Measurements from ENCODE around the gene ACTMAP.

ACTMAP gene

DNA sequence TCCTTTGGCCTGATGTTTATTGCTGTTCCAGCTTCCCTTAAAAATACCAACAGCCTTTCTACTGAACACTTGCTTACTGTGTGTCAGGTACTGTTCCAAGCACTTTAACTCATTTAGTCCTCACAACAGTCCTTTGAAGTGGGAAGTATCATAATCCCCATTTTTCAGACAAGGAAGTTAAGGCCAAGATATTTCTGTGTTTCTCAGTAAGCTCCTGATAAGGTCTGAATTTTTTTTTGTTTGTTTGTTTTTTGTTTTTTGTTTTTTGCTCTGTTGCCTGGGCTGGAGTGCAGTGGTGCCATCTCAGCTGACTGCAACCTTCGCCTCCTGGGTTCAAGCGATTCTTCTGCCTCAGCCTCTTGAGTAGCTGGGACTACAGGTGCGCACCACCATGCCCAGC lies 8.2 kb upstream of the ACTMAP start:
- DNase-seq, result no peak
- no peak overlapping the region for H3K4me3 ChIP-seq
- peaks cover 70 to 90% (median 81%) of the 10 kb centered on the region in 3 donors for H3K36me3 ChIP-seq
- no peak overlapping the region for H3K27ac ChIP-seq
- no peaks in the 10 kb centered on the region for H3K27me3 ChIP-seq
- H3K9me3 ChIP-seq, result no peaks in the 10 kb centered on the region
- peaks cover 0 to 36% (median 26%) of the 10 kb centered on the region in 4 donors for H3K4me1 ChIP-seq
- intact Hi-C loops (cut with DNase I; ENCODE audit: low total_unique reads), result loop anchor here (10.0 kb wide), 1 partner anchor 46 kb away; no protein-coding TSS in a partner anchor
- TF ChIP-seq, protein P1, sequence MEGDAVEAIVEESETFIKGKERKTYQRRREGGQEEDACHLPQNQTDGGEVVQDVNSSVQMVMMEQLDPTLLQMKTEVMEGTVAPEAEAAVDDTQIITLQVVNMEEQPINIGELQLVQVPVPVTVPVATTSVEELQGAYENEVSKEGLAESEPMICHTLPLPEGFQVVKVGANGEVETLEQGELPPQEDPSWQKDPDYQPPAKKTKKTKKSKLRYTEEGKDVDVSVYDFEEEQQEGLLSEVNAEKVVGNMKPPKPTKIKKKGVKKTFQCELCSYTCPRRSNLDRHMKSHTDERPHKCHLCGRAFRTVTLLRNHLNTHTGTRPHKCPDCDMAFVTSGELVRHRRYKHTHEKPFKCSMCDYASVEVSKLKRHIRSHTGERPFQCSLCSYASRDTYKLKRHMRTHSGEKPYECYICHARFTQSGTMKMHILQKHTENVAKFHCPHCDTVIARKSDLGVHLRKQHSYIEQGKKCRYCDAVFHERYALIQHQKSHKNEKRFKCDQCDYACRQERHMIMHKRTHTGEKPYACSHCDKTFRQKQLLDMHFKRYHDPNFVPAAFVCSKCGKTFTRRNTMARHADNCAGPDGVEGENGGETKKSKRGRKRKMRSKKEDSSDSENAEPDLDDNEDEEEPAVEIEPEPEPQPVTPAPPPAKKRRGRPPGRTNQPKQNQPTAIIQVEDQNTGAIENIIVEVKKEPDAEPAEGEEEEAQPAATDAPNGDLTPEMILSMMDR (IDR thresholded peaks at IDR 0.05), result no peak

DNA sequence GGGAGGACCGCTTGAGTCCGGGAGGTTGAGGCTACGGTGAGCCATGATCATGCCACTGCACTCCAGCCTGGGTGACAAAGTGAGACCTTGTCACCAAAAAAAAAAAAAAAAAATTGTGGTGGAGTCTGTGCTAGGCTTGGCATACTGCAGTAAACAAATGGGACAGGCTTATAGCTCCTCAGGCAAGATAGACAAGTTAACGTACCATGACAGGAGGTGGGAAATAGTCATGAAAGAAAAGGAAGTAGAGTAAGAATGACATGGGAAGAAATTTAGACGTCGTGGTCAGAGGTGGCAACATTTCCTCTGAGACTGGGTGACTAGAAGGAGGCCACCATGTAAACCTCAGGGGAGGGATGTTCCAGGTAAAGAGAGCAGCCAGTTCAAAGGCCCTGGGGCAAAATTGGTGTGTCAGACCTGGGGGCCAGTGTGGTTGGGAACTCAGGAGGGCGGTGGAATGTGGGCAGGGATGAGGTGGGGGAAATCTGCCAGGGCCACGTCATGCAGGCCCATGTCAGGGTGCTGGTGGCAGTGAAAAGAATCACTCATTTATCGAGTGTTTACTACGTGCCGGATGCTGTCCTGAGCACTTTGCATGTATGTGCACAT lies 6.3 kb upstream of the ACTMAP start:
- intact Hi-C loops (cut with DNase I; ENCODE audit: low total_unique reads), result loop anchor here (10.0 kb wide), 1 partner anchor 48 kb away; no protein-coding TSS in a partner anchor
- Histone ChIP-seq H3K36me3 (peaks cover 51 to 71% (median 62%) of the 10 kb centered on the region in 3 donors), H3K27me3 (no peaks in the 10 kb centered on the region), H3K4me3 (no peak overlapping the region), H3K4me1 (peaks cover 0 to 50% (median 39%) of the 10 kb centered on the region in 4 donors), H3K9me3 (no peaks in the 10 kb centered on the region), H3K27ac (no peak overlapping the region)
- no peak for DNase-seq
- TF ChIP-seq, protein P1 (IDR thresholded peaks at IDR 0.05), result no peak

DNA sequence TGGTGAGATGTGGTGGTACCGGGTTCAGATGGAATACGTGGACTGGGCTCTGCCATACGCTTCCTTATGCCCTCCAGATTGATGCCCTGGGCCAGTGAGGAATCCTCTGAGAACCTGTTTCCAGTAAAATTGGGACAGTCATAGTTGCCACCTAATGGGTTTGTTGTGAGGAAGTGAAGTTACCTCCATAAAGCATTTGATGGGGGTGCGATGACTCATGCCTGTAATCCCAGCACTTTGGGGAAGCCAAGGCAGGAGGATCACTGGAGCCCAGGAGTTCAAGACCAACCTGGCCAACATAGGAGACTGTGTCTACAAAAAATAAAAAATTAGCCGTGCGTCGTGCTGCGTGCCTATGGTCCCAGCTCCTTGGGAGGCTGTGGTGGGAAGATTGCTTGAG lies 5.5 kb upstream of the ACTMAP start:
- Histone ChIP-seq H3K4me3 (no peak overlapping the region), H3K36me3 (peaks cover 45 to 63% (median 55%) of the 10 kb centered on the region in 3 donors), H3K9me3 (no peaks in the 10 kb centered on the region), H3K27me3 (no peaks in the 10 kb centered on the region), H3K4me1 (peaks cover 0 to 50% (median 39%) of the 10 kb centered on the region in 4 donors), H3K27ac (no peak overlapping the region)
- intact Hi-C loops (cut with DNase I; ENCODE audit: low total_unique reads), result loop anchor here (10.0 kb wide), 1 partner anchor 49 kb away; no protein-coding TSS in a partner anchor
- TF ChIP-seq, protein P1 (IDR thresholded peaks at IDR 0.05), result no peak
- no peak for DNase-seq

DNA sequence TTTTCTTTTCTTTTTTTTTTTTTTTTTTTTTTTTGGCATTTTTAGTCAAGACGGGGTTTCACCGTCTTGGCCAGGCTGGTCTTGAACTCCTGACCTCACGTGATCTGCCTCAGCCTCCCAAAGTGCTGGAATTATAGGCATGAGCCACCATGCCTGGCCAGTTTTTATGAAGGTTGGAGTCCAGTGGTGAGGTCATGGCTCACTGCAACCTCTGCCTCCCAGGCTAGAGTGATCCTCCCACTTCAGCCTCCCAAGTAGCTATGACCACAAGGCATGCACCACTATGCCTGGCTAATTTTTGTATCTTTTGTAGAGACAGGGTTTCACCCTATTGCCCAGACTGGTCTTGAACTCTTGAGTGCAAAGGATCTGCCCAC lies 5.0 kb upstream of the ACTMAP start:
- H3K4me1 ChIP-seq, result peaks cover 0 to 50% (median 39%) of the 10 kb centered on the region in 4 donors
- TF ChIP-seq, protein P1 (IDR thresholded peaks at IDR 0.05), result no peak
- no peak for DNase-seq
- no peaks in the 10 kb centered on the region for H3K27me3 ChIP-seq
- H3K27ac ChIP-seq, result no peak overlapping the region
- H3K36me3 ChIP-seq, result peaks cover 39 to 57% (median 50%) of the 10 kb centered on the region in 3 donors
- H3K9me3 ChIP-seq, result no peaks in the 10 kb centered on the region
- no peak overlapping the region for H3K4me3 ChIP-seq
- intact Hi-C loops (cut with DNase I; ENCODE audit: low total_unique reads), result loop anchor here (10.0 kb wide), 1 partner anchor 50 kb away; no protein-coding TSS in a partner anchor

DNA sequence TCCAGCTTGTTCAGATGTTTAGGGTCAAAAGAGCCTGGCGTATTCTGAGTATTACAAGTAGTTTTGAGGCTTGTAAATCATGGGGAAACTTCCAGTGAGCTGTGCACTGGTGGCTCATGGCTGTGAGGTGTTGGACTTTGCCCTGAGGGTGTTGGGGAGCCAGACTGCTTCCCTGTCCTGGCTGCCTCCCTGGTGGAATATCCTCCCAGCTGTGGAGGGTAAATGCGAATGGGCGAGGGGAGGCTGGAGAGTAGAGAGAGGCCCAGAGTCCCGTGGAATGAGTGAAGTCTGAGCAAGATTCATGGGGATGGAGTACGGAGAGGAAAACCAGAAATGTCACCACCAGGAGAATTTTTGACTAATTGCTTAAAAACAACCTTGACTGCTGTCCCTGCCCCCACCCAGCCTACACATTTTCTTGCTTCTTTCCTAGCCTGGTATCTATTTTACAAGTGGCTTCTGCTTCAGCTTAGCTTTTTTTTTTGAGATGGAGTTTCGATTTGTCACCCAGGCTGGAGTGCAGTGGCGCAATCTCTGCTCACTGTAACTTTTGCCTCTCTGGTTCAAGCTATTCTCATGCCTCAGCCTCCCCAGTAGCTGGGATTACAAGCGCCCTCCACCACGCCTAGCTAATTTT lies 4.5 kb upstream of the ACTMAP start:
- intact Hi-C loops (cut with DNase I; ENCODE audit: low total_unique reads), result loop anchor here (10.0 kb wide), 1 partner anchor 50 kb away; no protein-coding TSS in a partner anchor
- Histone ChIP-seq H3K27ac (no peak overlapping the region), H3K36me3 (peaks cover 34 to 52% (median 45%) of the 10 kb centered on the region in 3 donors), H3K4me3 (no peak overlapping the region), H3K4me1 (peaks cover 0 to 52% (median 42%) of the 10 kb centered on the region in 4 donors), H3K9me3 (no peaks in the 10 kb centered on the region), H3K27me3 (no peaks in the 10 kb centered on the region)
- no peak for DNase-seq
- TF ChIP-seq, protein P1 (IDR thresholded peaks at IDR 0.05), result no peak
